NCI-H1092 (cell line): ENCODE measurements around the gene JMJD1C.
"Not testable (repeated sequence)": the region's sequence is repeated elsewhere in the genome, so short reads cannot be mapped to it uniquely, and the experiment has no call there.

Source experiments
- DNase-seq: peaks from one replicate; lab custom pipeline; 2025; lab: John Stamatoyannopoulos, UW

The JMJD1C gene

GRCh38 chr10:63409465-63410027, 56.2 kb downstream of the JMJD1C start:
- no peak for DNase-seq

GRCh38 chr10:63407136-63407662, 58.6 kb downstream of the JMJD1C start:
- no peak for DNase-seq

GRCh38 chr10:63396133-63396761, 69.5 kb downstream of the JMJD1C start:
- DNase-seq: no peak

GRCh38 chr10:63393050-63393449, 72.7 kb downstream of the JMJD1C start:
- DNase-seq: no peak

- no peak for DNase-seq
Measured at GRCh38 chr10:63392224-63392623, 73.6 kb downstream of the JMJD1C start.

GRCh38 chr10:63391812-63392211, 74.0 kb downstream of the JMJD1C start:
- no peak for DNase-seq

- DNase-seq: no peak
Measured at GRCh38 chr10:63390521-63390920, 75.3 kb downstream of the JMJD1C start.

- no peak for DNase-seq
Measured at GRCh38 chr10:63388421-63389031, 77.3 kb downstream of the JMJD1C start.

- DNase-seq: no peak
Measured at GRCh38 chr10:63385254-63385653, 80.5 kb downstream of the JMJD1C start.

- DNase-seq: no peak
Measured at GRCh38 chr10:63384675-63385074, 81.1 kb downstream of the JMJD1C start.

GRCh38 chr10:63384001-63384400, 81.8 kb downstream of the JMJD1C start:
- no peak for DNase-seq

GRCh38 chr10:63383141-63383540, 82.6 kb downstream of the JMJD1C start:
- DNase-seq: no peak

GRCh38 chr10:63382066-63382465, 83.7 kb downstream of the JMJD1C start:
- DNase-seq: no peak

GRCh38 chr10:63377305-63377661, 88.5 kb downstream of the JMJD1C start:
- DNase-seq: not testable (repeated sequence)

- DNase-seq: no peak
Measured at GRCh38 chr10:63376560-63377304, 89.0 kb downstream of the JMJD1C start.

GRCh38 chr10:63375859-63376258, 89.9 kb downstream of the JMJD1C start:
- DNase-seq: no peak

GRCh38 chr10:63375458-63375857, 90.3 kb downstream of the JMJD1C start:
- DNase-seq: no peak

GRCh38 chr10:63374991-63375390, 90.8 kb downstream of the JMJD1C start:
- DNase-seq: no peak

GRCh38 chr10:63373176-63373575, 92.6 kb downstream of the JMJD1C start:
- DNase-seq: no peak

- DNase-seq: no peak
Measured at GRCh38 chr10:63369711-63370110, 96.1 kb downstream of the JMJD1C start.

- no peak for DNase-seq
Measured at GRCh38 chr10:63368365-63368764, 97.4 kb downstream of the JMJD1C start.

GRCh38 chr10:63366933-63367332, 98.8 kb downstream of the JMJD1C start:
- DNase-seq: no peak
